CD4-positive, alpha-beta T cell treated with Interleukin-12 subunit alpha and Interleukin-12 subunit beta, for 1 hour (primary cell): Measurements from ENCODE around the gene RUSC1.
"Not testable (repeated sequence)": the region's sequence is repeated elsewhere in the genome, so short reads cannot be mapped to it uniquely, and the experiment has no call there.

Source experiments
- DNase-seq: peaks from one replicate; pipeline ENCODE4 v3.0.0-alpha.2; 2020

RUSC1 gene

DNA sequence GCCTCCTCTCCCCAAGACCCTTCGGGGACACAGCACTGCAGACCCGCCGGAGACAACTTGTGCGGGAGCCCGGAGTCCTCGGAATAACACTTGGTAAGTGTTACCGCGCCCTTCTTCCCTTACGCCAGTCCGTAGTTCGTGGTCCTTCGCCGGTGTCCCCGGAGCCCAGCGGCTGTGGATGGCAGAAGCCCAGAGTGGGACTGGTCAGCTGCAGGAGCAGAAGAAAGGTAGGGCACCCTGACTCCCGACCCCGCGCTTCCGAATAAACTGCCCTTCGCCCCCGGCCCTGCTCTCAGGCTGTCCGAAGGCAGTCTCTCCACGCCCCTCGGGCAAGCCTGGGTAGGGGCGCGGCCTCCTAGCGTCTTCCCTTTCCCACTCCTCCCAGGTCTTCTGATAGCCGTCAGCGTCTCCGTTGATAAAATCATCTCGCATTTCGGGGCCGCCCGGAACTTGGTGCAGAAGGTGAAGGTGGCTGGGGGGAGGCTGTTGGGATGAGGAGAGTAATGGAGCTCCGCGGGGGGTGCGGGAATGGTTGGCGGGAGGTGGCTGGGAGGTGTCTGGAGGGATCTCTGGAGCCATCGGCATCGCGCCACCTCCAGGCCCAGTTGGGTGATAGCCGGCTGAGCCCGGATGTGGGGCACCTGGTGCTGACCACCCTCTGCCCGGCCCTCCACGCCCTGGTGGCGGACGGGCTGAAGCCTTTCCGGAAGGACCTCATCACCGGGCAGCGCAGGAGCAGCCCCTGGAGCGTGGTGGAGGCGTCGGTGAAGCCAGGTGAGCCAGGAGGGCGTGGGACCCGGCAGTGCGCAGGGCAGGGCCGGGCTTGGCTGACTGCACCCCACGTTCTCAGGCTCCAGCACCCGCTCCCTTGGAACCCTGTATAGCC is 4.3 kb downstream of the RUSC1 start:
- DNase-seq: no peak

DNA sequence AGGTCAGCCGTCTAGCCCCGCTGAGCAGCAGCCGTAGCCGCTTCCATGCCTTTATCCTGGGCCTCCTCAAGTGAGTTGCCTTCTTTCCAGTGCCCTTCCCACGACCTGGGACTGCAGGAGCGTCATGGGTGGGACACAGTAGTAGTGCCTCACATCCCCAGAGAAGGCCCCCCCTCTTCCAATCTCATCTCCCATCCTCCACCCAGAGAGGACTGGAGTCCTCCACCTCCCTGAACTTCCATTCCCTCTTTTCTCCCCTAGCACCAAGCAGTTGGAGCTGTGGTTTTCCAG is 4.9 kb downstream of the RUSC1 start:
- DNase-seq: no peak

DNA sequence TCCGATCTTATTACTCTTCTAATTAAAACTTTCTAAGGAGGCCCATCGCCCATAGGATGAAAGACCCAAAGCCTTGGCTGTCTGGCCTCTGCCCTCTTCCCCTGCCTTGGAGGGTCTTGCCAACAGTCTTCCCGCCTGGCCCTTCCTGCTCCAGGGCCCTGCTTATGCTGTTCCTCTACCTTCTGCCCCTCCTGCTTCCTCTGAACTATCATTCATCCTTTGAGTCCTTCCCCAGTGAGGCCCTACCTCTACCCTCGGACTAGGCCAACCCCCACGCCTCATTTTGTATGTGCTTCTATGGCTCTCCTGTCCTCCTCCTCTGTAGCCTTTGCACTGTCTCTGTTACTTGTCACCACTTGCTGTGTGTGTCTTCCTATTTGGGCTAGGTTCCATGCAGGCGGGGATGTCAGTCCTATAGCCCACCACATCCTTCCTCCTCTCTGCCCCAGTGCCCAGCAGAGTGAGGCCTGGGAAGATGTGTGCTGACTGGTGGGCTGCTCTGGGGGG is 5.4 kb downstream of the RUSC1 start:
- DNase-seq: no peak

DNA sequence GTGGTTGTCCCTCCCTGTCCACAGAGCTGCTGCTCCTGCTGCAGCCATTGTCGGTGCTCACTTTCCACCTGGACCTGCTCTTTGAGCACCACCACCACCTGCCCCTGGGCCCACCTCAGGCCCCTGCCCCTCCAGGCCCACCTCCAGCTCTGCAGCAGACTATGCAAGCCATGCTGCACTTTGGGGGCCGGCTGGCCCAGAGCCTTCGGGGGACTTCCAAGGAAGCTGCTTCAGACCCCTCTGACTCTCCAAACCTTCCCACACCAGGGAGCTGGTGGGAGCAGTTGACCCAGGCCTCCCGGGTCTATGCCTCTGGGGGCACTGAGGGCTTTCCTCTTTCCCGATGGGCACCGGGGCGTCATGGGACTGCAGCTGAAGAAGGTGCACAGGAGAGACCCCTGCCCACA is 5.9 kb downstream of the RUSC1 start:
- DNase-seq: no peak

DNA sequence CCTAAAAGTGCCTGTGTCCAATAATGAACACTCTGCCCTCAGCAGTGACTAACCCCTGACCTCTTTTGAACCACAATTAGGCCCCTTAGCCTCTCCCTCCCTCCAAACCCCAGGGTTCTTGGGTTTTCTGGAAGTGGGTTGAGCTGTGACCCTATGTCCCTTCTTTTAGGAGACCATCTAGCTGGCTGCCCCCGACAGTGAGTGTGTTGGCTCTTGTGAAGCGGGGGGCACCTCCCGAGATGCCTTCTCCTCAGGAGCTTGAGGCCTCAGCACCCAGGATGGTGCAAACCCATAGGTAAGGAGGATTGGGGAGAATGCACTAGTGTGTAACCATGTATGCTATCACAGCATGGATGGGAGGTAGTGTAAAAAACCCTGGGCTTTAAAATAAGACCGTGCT is 7.3 kb downstream of the RUSC1 start:
- no peak for DNase-seq

DNA sequence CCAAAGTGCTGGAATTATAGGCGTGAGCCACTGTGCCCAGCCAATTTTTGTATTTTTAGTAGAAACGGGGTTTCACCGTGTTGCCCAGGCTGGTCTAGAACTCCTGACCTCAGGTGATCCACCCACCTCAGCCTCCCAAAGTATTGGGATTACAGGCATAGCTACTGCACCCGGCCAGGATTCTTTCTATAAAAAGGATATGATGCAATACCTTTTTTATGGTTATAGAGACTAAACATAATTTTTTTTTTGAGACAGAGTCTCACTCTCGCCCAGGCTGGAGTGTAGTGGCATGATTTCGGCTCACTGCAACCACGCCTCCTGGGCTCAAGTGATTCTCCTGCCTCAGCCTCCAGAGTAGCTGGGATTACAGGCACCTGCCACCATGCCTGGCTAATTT is 8.2 kb downstream of the RUSC1 start:
- not testable (repeated sequence) for DNase-seq

DNA sequence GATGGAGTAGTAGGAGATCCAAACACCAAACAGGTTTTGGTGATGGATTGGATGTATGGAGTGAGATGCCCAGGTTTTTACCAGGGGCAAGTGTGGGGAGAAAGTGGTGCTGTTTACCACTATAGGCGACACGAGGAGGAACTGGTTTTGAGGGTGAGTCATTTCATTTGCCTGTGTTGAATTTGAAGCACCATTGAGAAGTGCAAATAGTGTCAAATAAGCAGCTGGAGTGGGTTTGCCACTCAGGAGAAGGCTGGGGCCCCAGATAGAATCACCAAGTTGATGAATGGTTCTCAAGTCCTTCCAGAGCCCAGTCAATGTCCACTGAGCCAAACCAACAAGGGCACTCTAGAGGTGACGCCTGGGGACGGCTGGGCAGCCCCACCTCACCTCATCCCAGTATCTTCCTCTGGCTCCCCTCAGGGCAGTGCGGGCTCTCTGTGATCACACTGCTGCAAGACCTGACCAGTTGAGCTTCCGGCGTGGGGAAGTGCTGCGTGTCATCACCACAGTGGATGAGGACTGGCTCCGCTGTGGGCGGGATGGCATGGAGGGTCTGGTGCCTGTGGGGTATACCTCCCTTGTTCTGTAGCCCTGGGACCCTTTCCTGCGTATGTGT is 9.4 kb downstream of the RUSC1 start:
- no peak for DNase-seq

DNA sequence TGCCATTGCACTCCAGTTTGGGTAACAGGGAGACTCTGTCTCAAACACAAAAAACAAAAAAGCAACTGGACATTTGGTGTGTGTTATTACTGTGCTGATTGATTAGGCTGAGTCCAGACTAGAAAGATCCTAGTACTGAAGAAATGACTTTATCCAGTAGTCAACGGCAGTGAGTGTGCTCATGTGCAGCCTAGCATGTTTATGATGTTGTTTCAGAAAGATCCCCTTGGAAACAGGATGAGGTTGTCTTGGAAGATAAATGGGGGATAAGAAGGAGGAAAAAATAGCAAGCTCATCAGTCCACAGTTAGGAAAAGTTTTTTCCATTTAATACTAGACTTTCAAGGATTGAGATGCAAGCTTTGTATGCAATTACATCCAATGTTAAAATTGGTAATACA is 14.3 kb downstream of the RUSC1 start:
- DNase-seq: no peak

DNA sequence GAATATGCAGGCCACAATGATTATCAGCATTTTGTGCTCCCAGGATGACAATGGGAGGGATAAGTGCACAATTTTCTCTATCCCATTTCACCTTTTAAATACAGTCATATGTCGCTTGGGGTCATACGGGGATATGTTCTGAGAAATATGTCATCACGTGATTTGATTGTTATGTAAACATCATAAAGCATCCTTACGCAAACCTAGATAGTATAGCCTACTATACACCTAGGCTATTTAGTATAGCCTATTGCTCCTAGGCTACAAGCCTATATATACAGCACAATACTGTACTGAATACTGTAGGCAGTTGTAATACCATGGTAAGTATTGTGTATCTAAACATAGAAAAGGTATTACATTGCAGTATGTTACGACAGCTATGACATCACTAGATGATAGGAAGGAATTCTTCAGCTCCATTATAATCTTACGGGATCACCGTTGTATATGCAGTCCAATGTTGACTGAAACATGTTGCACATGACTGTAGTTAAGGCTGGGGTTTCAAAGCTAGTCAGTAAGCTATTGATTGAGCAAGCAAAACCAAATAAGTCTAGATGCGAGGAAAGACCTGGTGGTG is 18.9 kb downstream of the RUSC1 start:
- no peak for DNase-seq

DNA sequence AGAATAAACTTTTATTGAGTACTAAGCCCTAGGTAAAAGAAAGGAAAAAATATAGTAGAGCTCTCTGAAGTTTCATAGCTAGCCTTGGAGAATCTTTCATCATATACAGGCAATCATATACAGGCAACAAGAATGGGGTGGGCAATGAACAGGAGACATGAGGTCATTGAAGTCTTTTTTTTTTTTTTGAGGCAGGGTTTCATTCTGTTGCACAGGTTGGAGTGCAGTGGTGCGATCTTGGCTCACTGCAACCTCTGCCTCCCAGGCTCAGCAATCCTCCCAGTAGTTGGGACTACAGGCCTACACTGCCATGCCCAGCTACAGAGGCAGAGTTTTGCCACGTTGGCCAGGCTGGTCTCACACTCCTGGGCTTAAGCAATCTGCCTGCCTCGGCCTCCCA is 22.1 kb downstream of the RUSC1 start:
- no peak for DNase-seq

DNA sequence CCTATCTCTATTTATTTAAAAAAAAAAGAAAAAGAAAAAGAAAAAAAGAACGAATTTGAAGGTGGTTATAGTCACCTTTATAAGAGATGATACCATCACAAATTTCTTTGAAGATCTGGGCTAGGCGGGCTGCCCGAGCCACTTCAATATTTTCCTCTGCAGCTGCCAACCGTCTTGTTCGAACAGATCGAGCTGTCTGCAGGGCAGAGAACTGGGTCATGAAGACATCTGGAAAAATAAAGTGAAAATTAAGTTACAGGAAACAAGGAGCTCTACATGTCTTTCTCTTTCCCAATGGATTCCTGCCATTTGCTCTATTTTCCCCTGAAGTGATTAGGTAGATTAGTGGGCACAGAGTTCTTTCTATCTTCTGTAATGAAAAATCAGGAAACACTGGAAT is 31.9 kb downstream of the RUSC1 start:
- DNase-seq: no peak

DNA sequence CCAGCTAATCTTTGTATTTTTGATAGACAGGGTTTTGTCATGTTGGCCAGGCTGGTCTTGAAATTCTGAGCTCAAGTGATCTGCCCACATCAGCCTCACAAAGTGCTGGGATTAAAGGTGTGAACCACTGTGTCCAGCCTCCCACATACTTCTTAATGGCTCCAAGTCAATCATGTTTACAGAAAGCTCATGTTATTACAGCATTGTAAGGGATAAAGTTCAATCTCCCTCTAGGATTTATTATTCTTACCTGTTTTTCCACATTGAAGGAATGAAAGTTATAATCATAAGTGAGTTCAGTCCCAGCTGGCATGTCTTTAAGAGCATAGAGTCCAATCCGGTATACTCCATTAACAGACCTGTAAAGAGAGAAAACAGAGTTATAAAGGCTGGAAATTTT is 39.4 kb downstream of the RUSC1 start:
- DNase-seq: no peak

DNA sequence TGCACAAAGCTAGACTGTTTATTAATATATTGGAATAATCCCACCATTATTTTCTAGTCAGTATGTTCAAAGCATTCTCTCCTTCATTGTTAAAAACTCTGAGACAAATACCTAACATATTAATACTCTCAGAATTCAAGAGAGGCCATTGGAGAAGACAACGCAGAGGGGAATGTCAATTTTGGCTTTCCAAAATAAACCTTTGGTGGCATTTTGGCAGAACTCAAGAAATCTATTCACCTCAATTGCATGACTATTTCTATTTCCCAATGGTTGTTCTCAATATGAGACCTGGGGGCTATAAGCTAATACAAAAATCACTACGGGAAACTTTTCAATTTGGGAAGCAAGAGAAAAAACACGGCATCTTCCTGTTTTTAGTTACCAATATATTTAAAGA is 58.5 kb downstream of the RUSC1 start:
- no peak for DNase-seq

DNA sequence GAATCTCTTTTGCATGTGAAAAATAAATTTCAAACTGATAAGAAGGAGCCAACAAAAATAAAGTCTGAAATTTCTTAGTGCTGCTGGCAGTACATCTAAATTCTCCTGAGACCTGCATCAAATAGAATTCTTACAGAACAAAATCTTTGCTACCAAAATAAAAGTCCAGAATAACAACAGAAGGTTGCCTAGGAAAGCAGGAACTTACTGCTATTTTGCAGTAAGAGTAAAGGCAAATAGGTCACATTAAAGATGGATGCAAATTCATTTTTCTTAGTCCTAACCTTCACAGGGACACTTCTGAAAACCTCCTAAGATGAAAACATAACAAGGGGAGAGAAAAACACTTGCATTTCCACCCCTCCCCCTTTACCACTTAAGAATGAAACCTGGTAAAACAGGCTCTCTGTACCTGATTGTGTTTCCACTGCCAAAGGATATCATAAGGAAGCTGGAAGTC is 59.0 kb downstream of the RUSC1 start:
- no peak for DNase-seq
